ENCODE data around the gene TOP3A. TPM values are rescaled to one million over a fixed set of nuclear protein-coding genes. Genes with fewer than 3 reads are reported as not detected.
"Not testable (repeated sequence)": the region's sequence is repeated elsewhere in the genome, so short reads cannot be mapped to it uniquely, and the experiment has no call there.

The TOP3A gene
- total RNA-seq, 1 donor from 2014 or later = 49.2 TPM

GRCh38 chr17:18360518-18360917, 45.7 kb upstream of the TOP3A start:
- DNase-seq (ENCODE audit: low read depth) = no peak
- H3K4me3 ChIP-seq (ENCODE audit: low read depth, low read length) = no peak overlapping the region
- no peak for TF ChIP-seq CTCF (conservative IDR thresholded peaks at IDR 0.05; ENCODE audit: low read depth, low read length)

GRCh38 chr17:18356624-18357023, 41.8 kb upstream of the TOP3A start:
- peak; percentile 63 for DNase-seq (ENCODE audit: low read depth)
- no peak for TF ChIP-seq CTCF (conservative IDR thresholded peaks at IDR 0.05; ENCODE audit: low read depth, low read length)
- H3K4me3 ChIP-seq (ENCODE audit: low read depth, low read length) = no peak overlapping the region

GRCh38 chr17:18353541-18353940, 38.7 kb upstream of the TOP3A start:
- no peak for TF ChIP-seq CTCF (conservative IDR thresholded peaks at IDR 0.05; ENCODE audit: low read depth, low read length)
- DNase-seq (ENCODE audit: low read depth) = no peak
- no peak overlapping the region for H3K4me3 ChIP-seq (ENCODE audit: low read depth, low read length)

GRCh38 chr17:18344021-18344420, 29.2 kb upstream of the TOP3A start:
- H3K4me3 ChIP-seq (ENCODE audit: low read depth, low read length) = no peak overlapping the region
- DNase-seq (ENCODE audit: low read depth) = no peak
- TF ChIP-seq CTCF (conservative IDR thresholded peaks at IDR 0.05; ENCODE audit: low read depth, low read length) = no peak

GRCh38 chr17:18339933-18340332, 25.1 kb upstream of the TOP3A start:
- H3K4me3 ChIP-seq (ENCODE audit: low read depth, low read length) = no peak overlapping the region
- TF ChIP-seq CTCF (conservative IDR thresholded peaks at IDR 0.05; ENCODE audit: low read depth, low read length) = no peak
- DNase-seq (ENCODE audit: low read depth) = no peak

- not testable (repeated sequence) for DNase-seq (ENCODE audit: low read depth)
These were observed 23.4 kb upstream of the TOP3A start for GRCh38 chr17:18338158-18338557.

GRCh38 chr17:18332909-18333489, 18.2 kb upstream of the TOP3A start:
- no peak overlapping the region for H3K4me3 ChIP-seq (ENCODE audit: low read depth, low read length)
- no peak for DNase-seq (ENCODE audit: low read depth)
- TF ChIP-seq CTCF (conservative IDR thresholded peaks at IDR 0.05; ENCODE audit: low read depth, low read length) = no peak

More at GRCh38 chr17:18338158-18338557, 23.4 kb upstream of the TOP3A start:
- H3K4me3 ChIP-seq (ENCODE audit: low read depth, low read length) = not testable (repeated sequence)
